GM18519 (cell line): ENCODE measurements around the gene SIM2.
"Not testable (repeated sequence)": the region's sequence is repeated elsewhere in the genome, so short reads cannot be mapped to it uniquely, and the experiment has no call there.

Experiments used
- ATAC-seq: cut with Tn5 transposase; IDR thresholded peaks from one replicate; pipeline ENCODE4 v1.9.1; 2021; ENCODE audit warnings: mild to moderate bottlenecking, moderate library complexity; ENCODE audit not compliant: unreplicated experiment, low FRiP score

SIM2 gene, protein sequence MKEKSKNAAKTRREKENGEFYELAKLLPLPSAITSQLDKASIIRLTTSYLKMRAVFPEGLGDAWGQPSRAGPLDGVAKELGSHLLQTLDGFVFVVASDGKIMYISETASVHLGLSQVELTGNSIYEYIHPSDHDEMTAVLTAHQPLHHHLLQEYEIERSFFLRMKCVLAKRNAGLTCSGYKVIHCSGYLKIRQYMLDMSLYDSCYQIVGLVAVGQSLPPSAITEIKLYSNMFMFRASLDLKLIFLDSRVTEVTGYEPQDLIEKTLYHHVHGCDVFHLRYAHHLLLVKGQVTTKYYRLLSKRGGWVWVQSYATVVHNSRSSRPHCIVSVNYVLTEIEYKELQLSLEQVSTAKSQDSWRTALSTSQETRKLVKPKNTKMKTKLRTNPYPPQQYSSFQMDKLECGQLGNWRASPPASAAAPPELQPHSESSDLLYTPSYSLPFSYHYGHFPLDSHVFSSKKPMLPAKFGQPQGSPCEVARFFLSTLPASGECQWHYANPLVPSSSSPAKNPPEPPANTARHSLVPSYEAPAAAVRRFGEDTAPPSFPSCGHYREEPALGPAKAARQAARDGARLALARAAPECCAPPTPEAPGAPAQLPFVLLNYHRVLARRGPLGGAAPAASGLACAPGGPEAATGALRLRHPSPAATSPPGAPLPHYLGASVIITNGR

DNA sequence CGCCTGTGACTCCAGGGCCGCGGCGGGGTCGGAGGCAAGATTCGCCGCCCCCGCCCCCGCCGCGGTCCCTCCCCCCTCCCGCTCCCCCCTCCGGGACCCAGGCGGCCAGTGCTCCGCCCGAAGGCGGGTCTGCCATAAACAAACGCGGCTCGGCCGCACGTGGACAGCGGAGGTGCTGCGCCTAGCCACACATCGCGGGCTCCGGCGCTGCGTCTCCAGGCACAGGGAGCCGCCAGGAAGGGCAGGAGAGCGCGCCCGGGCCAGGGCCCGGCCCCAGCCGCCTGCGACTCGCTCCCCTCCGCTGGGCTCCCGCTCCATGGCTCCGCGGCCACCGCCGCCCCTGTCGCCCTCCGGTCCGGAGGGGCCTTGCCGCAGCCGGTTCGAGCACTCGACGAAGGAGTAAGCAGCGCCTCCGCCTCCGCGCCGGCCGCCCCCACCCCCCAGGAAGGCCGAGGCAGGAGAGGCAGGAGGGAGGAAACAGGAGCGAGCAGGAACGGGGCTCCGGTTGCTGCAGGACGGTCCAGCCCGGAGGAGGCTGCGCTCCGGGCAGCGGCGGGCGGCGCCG is at the start of gene SIM2:
TSS of gene SIM2 (plus strand) at position 135 of the 565 bp plus-strand sequence. CDS start 632 bp downstream, outside the sequence.
- ATAC-seq, result no peak

DNA sequence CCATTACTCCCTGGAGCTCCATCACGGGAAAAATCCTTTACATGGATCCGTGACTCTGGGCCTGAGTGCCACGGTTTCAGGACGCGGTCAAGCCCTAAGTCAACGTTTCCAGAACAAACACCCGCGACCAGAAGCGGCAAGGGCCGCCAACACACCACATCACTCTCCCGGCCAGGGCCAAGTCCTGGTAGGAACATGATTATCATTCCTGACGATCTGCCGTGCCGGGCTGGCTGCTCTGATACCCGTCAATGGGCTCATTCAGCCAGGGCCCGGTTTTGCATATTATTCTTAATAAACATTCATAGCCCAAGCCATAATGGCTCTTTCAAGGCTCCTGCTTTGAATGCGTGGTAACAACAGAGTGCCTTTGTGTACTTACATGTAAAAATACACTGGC is 44.6 kb upstream of the SIM2 start:
- ATAC-seq, result no peak

DNA sequence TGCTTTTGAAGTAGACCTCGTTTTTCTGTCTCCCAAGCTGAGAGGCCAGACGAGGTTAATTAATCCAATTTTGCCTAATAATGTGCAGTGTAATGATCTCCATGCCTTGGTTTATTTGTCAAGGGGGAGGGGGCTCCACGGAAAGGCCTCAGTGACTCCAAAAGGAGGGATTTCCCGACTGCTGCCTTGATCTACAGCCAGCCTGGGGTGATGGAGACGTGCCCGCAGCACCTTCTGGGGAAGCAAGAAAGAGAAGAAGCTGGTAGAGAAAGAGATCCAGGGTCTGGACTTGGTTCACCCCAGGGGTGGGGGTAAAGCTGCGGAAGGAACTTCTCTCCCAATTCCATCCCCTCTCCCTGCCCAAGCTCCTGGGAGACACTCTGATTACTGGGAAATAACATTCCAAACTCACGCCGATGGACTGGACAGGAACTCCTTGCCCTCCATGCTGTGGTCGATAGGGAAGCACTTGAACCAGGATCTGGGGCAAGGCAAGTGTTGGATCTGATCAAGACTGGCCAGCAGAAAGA is 44.1 kb upstream of the SIM2 start:
- ATAC-seq, result no peak

DNA sequence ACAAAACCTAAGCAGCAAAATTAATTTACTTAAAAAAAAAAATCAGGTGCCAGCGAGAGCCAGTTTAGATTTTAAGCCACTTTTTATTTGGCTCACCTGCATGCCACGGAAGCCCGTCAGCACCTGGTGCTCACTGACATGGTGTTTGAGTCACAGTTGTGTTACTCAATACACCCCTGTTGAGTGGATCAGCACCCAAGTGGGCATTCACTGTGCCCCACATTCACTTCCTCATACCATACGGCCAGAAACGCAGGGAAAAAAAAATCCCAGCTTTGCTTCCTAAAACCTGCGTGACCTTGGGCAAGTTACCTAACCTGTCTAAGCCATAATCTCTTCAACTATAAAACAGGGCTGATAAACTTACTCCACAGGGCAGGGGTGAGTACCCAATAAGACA is 42.8 kb upstream of the SIM2 start:
- ATAC-seq, result no peak

DNA sequence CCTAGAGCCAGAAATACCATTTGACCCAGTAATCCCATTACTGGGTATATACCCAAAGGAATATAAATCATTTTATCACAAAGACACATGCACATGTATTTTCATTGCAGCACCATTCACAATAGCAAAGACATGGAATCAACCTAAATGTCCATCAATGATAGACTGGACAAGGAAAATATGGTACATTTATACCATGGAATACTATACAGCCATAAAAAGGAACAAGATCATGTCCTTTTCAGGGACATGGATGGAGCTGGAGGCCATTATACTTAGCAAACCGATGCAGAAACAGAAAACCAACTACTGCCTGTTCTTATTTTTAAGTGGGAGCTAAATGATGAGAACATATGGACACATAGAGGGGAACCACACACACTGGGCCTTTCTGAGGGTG is 41.6 kb upstream of the SIM2 start:
- not testable (repeated sequence) for ATAC-seq

DNA sequence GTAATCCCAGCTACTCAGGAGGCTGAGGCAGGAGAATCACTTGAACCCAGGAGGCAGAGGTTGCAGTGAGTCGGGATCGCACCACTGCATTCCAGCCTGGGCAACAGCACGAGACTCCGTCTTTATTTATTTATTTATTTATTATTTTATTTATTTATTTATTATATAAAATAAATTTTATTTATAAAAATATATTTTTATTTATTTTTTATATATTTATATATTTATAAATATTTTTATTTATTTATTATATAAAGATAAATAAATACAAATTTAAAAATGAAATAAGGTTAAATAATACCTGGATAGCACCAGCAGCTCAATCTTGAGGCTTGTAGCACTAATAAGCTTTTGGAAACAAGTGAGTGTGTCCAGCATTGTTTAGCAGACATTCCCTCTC is 40.9 kb upstream of the SIM2 start:
- ATAC-seq, result no peak

DNA sequence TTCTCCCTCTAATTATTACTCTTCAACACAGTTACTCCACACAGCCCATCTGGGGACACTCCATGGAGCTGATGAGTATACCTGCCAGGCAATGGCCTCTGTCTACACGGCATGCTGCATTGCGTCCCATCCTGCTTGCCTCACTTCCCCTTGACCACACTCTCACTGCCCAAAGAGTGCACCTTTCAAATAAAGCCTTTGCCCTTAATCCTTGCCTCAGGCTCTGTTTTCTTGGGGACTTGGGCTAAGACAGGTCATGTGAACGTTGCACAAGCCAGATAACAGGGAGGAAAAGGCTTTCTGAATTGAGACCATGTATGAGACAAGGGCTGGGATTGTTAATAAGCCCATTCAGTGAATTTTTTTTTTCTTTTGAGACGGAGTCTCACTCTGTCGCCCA is 40.0 kb upstream of the SIM2 start:
- ATAC-seq, result no peak

DNA sequence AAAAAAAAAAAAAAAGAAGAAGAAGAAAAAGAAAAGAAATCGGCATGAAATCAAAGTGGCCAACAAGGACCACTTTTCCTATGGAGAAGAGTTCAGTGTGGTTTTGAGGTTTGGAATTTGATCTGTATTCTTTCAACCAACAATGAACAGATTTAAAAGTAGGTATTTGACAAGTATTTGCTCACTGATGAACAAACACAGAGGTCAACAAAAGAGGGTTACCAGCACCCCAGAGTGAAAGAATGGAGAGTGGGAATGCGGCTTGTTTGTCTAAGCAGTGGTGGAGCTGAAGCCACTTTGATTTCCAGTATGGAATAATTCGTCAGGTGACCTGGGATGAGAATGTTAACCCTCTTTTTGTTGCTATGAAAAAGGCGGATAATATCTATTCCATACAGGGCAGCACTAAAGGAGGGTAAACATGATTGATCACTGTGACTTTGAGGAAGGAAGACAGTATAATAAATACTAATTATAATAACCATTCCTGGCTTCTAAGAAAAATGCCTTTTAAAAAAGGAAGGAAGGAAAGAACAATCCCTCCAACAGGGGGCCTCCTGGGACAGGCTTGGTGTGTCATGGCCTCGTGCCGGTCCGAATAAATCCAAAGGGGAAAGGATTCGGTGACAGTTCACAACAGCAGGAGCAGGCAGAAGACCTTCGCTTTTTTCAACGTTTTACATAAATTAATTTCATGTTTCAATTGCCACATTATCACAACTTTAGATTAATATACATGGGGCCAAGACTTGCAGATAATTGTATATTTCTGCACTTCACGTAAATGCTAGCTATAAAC is 37.2 kb upstream of the SIM2 start:
- no peak for ATAC-seq

DNA sequence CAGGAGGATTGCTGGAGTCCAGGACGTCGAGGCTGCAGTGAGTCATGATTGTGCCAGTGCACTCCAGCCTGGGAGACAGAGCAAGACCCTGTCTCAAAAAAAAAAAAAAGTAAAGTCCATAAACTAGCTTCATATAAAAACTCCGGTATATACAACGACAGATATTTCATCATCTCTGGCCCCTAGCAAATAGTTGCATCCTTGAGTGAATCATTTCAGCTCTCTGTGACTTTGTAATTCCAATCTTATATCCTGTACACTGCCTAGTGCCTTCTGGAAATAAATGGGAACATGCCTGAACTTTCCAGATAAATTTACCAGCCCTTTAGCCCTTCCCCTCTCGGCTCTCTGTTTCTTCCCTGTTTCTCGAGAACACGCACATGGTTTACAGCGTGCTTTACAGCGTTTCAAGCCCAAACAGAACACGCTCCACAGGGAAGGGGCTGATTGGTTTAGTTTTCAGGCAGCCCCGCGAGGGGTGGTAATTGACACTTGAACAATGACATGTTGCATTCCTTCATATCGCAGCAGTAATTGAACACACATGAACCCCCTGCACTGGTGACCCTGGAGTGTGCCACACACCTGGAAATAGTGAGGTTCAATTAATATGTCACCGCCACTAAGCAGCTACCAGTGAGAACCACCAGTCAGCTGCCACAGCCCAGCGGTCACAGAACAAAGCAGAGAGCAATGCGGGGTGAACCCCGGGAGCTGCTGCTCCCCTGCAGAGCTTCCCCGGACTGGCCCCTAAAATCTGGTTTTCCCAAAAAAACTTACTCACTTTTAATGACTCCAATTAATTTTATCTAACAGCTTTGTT is 35.7 kb upstream of the SIM2 start:
- no peak for ATAC-seq

DNA sequence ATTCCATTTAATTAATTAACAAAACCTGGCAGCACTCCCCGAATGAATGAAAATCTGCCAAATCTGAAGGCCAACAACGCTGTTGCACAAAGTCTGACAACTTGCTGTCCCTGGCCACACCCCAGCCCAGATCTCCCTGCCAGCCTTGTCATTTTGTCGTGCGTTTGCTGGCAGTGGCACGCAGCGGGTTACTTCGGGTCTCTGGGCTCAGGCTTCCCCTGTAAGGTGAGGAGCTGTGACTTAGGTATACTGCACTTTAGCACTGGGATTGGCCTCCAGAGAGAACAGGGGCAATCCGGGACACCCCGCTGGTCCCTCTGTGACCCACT is 34.3 kb upstream of the SIM2 start:
- no peak for ATAC-seq

DNA sequence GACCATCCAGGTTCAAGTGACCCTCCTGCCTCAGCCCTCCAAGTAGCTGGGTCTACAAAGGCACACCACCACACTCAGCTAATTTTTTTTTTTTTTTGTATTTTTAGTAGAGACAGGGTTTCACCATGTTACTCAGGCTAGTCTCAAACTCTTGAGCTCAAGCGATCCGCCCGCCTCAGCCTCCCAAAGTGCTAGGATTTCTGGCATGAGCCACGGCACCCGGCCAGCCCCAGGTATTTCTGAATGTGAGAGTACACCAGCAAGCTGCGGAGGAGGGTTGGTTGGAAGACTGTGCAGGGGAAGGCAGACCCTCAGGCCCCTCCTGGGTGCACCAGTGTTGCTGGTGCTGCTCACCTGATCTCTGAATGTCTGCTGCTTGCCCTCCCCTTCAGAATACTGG is 33.1 kb upstream of the SIM2 start:
- ATAC-seq, result no peak

DNA sequence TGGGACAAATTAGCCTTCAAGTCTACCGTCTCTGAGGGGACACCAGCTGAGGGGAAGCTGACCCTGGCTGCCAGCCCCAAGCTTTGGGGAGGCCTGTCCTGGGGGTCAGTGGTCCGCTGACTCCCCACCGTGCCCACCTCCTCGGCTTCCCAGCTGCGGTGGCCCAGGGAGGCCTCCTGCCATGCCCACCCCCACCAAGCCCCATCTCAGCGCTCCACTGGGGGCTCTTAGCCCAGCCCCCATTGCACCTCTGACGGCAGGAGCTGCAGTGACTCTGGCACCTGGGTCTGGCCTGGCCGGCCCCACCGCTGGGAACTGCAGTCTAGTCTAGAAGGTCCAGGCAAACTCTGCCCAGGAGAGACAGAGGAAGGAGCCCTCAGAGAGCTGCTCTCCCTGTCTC is 30.2 kb upstream of the SIM2 start:
- no peak for ATAC-seq

DNA sequence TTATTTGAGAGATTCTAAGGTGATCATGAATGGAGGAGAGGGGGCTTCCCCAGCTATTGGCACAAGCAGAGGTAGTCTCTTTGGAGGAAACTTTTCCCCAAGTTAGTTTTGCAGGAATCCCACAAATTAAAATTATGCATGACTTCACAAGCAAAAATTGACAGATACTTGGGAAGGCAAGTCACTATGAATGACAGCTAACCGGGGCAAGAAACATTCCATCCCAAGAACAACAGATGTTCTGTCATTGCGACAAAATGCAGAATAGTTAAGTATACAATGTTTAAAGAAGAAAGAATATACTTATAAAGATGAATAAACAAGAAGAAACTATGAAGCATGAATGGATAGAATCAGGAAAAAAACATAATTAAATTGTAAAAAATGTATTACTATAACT is 27.1 kb upstream of the SIM2 start:
- no peak for ATAC-seq

DNA sequence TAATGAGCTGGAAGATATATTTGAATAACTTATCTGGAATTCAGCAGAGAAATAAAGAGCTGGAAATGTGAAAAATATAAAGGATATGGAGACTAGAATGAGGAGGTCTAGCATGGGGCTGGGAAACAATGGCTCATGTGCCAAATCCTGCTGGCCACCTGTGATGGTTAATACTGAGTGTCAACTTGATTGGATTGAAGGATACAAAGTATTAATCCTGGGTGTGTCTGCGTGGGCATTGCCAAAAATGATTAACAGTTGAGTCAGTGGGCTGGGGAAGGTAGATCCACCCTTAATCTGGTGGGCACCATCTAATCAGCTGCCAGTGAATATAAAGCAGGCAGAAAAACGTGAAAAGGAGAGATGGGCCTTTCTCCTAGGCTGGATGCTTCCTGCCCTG is 26.6 kb upstream of the SIM2 start:
- ATAC-seq, result not testable (repeated sequence)

DNA sequence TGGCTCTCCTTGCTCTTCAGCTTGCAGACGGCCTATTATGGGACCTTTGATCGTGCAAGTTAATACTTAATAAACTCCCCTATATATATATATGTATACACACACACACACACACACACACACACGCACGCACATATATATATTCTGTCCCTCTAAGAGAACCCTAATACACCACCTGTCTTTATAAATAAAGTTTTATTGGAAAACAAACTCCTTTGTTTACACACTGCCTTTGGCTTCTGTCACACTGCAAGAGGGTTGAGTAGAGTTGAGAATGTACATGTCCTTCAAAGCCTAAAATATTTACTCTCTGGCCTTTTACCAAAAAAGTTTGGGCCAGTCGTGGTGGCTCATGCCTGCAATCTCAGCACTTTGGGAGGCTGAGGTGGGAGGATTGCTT is 26.2 kb upstream of the SIM2 start:
- ATAC-seq, result no peak

DNA sequence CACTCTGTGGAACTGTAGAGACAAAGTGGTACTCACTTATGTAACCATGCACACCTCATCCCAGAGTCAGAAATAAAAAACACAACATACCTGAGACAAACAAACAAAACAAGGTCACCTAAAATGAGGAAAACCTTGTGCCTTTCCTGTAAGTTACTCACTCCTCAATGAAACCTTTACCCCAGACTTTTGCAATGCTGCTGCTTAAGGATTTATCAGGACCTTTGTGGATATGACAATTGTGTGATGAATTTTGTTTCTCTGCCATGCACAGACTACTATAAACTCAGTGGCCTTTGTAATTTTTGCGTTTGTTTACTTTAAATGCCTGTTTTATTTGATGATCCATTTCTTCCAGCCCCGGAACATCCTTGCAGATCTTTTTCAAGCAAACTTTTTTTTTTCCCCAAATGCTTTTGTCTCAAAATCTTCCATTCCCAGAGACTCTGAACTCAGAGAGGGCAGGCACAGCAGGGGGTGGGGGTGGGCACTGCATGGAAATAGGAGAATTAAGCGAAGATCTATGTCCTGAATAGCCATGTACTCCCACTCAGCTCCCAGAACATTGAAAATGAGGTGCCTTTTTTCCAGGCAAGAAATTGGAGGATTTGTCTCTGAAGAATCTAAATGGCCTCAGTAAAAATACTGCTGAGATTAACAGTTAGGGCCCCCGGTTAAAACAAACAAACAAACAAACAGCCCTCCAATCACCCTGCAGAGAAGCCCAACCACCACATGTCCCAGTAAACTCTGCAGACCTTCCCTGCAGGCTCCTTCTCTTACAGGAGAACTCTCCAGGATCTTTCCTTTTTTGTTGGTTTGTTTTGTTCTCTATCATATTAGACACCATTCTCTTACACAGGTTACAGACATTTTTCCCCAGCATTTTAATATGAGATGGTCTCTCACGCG is 22.6 kb upstream of the SIM2 start:
- ATAC-seq, result no peak

DNA sequence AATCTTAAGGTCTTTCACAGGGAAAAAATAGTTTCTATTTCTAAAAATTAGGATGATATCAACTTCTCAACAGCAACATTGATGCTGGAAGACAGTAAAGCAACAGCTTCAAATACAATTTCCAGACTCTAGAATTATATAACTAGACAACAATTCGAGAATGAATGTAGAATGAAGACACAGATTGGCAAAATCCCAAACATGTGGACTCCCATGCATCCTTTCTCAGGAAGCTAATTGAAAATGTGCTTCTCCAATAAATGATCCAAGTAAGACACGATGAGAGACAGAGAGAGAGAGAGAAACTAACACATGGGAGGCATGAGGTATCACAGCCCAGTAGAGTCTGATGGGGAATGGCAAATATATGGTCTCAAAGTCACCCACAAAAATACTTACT is 21.5 kb upstream of the SIM2 start:
- ATAC-seq, result no peak

DNA sequence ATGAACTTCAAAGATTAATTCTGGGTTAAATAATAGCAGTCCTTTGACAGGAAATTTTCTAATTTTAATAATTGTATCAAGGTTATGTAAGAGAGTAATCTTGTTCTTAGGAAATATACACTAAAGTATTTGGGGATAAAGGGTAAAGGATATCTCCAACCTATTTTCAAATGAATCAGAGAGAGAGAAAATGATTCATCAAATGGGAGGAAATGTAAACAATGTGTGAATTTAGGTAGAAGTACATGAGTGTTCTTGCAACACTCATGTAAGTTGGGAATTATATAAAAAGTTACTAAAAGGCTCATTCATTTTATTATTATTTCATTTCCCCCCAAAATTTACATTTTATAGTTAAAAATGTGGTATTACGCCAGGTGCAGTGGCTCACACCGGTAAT is 20.4 kb upstream of the SIM2 start:
- ATAC-seq, result no peak

DNA sequence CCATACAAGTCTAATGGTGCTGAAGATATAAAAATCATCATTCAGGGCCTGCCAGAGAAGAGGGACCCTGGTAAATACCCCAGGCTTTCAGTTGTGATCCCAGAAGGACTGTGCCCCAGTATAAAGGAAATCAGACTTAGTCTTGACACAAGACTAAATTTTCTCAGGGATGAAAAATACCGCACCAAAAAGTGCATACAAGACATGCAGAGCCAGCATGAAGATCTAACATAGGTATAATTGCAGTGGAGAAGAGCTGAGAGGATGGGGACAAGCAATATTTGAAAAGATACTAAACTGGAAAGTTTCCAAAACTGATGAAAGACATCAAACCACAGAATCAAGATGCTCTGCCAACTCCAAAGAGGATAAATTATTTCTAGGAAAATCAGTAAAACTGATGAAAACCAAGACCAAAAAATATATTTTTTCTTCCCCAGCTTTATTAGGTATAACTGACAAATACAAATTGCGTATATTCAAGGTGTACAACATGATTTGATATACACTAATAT is 17.7 kb upstream of the SIM2 start:
- no peak for ATAC-seq
